IPS DF 6.9 (cell line): ENCODE measurements around the gene PUM1.

Source experiments
- DNase-seq: peaks from one replicate; pipeline ENCODE4 v3.0.0-alpha.2; 2013; ENCODE audit warnings: low read depth, low spot score
- H3K27ac ChIP-seq: one replicate; pipeline ENCODE4 v1.5.1; 2013; ENCODE audit warnings: low read length, control low read depth
- H3K27me3 ChIP-seq: 2 replicates; pipeline ENCODE4 v1.6.1; 2013; ENCODE audit warnings: mild to moderate bottlenecking, low read length; ENCODE audit not compliant: control insufficient read depth, insufficient read depth
- H3K36me3 ChIP-seq: 2 replicates; pipeline ENCODE4 v1.6.1; 2013; ENCODE audit warnings: low read length; ENCODE audit not compliant: control insufficient read depth, insufficient read depth
- H3K4me1 ChIP-seq: 2 replicates; pipeline ENCODE4 v1.6.1; 2013; ENCODE audit warnings: low read length; ENCODE audit not compliant: control insufficient read depth, insufficient read depth
- H3K4me3 ChIP-seq: 2 replicates; pipeline ENCODE4 v1.5.1; 2013; ENCODE audit warnings: mild to moderate bottlenecking, low read length
- H3K9me3 ChIP-seq: 2 replicates; pipeline ENCODE4 v1.6.1; 2013; ENCODE audit warnings: low read length, inconsistent platforms; ENCODE audit not compliant: control insufficient read depth, insufficient read depth
- WGBS: extraction: QIAGEN DNeasy Blood & Tissue Kit; methylation state at CpG from one replicate; pipeline ENCODE4 v1.1.7; 2013; ENCODE audit warnings: mixed read lengths, missing lambda C conversion rate; ENCODE audit not compliant: insufficient read length, insufficient coverage; 5-methylcytosine and 5-hydroxymethylcytosine counted together

Gene PUM1

GRCh38 chr1:30901798-30902581 is 163.5 kb downstream of the PUM1 start:
- Histone ChIP-seq H3K27me3 (no peaks in the 10 kb centered on the region), H3K36me3 (no peaks in the 10 kb centered on the region), H3K9me3 (no peaks in the 10 kb centered on the region), H3K4me3 (no peak overlapping the region), H3K27ac (no peak overlapping the region), H3K4me1 (peaks cover 6% of the 10 kb centered on the region; the same call in 1 of the 2 replicates)
- DNase-seq = no peak
- no CpG with 5 or more reads among the region's 11 CpGs for WGBS

DNA sequence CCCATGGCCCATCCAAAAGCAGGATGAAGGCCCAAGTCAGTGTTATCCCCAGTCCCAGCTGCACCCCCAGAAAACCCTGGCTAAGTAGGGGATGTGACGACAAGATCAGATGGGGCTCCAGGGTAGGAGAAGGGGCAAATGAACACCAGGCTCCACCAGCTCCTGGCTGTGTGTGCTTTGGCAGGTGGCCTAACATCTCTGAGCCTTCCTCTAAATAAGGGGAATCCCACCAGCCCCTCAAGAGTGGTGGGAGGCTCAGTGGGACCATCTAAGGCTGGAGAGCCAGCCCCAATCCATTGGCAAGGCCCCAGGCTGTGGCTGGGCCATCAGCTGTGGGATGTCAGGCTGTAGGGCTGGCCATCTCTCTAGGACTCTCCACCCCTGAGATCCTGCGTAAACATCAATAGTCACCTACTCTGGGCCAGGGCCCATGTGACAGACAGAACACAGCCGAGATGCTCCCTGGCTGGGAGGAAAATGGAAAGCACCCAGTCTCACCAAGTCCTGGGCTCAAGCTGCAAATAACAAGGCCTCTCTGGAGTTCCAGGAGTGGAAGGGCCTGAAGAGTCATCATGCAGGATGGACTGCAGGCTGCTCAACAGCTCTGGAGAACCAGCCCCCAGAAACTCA is 164.5 kb downstream of the PUM1 start:
- Histone ChIP-seq H3K4me3 (no peak overlapping the region), H3K27ac (no peak overlapping the region)
- no CpG with 5 or more reads among the region's 3 CpGs for WGBS

DNA sequence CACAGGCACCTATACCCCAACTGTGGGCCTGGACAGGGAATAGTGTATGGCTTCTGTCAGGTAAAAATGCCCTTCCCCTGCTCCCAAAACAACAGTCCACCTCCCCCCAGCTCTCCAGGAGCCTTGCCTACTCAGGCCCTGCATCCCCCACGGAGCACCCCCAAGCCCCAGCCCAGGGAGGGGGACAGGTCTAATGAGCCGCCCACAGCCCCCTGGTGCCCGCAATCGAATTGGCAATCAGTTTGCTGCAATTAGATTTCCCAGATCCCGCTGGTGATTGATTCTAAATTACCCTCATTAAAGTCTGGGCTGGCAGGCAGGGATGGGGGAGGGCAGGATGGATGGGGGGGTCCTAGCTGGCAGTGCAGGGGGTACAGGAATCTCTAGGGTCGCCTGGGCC is 165.0 kb downstream of the PUM1 start:
- H3K36me3 ChIP-seq = no peaks in the 10 kb centered on the region
- no peak for DNase-seq
- H3K4me1 ChIP-seq = peaks cover 8% of the 10 kb centered on the region; the same call in 1 of the 2 replicates
- H3K4me3 ChIP-seq = no peak overlapping the region
- no peaks in the 10 kb centered on the region for H3K9me3 ChIP-seq
- no peaks in the 10 kb centered on the region for H3K27me3 ChIP-seq
- no peak overlapping the region for H3K27ac ChIP-seq
- no CpG with 5 or more reads among the region's 6 CpGs for WGBS

More for the DNA sequence above, 164.5 kb downstream of the PUM1 start:
- no peak for DNase-seq
- Histone ChIP-seq H3K4me1 (peaks cover 6% of the 10 kb centered on the region; the same call in 1 of the 2 replicates), H3K27me3 (no peaks in the 10 kb centered on the region), H3K36me3 (no peaks in the 10 kb centered on the region), H3K9me3 (no peaks in the 10 kb centered on the region)

DNA sequence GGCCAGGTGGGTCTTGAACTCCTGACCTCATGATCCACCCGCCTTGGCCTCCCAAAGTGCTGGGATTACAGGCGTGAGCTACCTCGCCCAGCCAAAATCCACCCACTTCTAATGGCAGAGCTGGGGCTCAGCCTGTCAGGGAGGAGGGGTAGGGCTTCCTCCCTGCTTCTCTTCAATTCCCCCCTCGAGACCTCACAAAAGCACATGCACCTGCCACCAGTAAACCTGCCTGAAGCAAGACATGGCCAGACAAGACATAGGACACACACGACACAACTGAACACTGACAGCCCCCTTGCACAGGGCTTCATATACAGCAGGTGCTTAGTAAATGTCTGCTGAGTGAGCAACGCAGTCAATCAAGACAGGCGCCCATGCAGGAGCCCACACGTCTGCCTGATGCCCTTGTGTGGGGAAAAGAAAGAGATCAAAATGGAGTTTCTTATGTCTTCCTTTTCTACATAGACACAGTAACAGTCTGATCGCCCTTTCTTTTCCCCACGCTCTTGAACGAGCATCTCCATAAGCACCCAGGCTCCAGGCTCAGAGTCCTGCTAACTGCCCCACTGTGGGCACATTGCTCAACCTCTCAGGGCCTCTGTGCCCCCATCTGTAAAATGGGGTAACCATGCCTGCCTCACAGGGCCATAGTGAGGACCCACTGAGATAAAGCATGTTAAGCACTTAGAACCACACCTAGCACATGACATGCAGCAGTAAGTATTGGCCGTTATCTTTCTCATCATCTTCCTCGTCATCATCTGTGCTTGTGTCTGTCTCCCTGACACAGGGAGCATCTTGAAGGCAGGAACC is 165.7 kb downstream of the PUM1 start:
- no CpG with 5 or more reads among the region's 13 CpGs for WGBS
- H3K4me1 ChIP-seq = peaks cover 8% of the 10 kb centered on the region; the same call in 1 of the 2 replicates
- DNase-seq = no peak
- no peaks in the 10 kb centered on the region for H3K9me3 ChIP-seq
- H3K4me3 ChIP-seq = no peak overlapping the region
- no peaks in the 10 kb centered on the region for H3K27me3 ChIP-seq
- no peak overlapping the region for H3K27ac ChIP-seq
- H3K36me3 ChIP-seq = no peaks in the 10 kb centered on the region; the same call in 1 of the 2 replicates

DNA sequence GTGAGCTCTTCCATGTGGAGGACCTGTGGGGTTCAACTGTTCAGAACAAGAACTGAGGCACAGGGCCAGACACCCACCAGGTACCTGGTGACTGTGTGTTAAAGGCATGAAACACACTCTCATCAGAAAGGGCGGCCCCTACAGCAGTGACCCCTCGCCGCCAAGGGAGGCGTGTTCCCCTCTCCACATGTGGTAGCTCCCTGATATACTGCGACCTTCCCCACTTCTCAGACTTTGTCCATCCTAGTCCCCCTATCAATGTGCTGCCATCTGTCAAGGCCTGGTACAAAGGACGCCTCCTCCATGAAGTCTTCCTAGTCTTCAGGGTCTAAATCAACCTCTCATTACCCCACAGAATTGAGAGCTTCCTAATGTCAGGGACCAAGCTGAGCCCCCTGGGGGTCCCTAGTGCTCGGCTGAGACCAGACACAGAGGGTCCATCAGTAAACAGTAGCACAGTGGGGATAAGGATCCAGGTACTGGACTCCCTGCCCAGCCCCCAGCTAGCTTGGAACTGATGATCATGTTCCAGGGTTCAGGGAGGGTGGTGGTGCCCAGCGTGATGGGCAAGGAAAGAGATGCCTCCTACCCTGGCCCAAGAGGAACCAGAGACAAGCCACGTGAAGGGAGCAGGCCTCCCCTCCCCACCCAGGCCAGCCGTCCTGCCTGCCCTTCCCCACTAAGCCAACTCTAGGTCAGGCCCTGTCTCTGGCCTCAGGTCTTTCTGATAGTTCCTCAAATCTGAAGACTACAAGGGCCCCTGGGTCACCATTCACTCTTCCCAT is 167.3 kb downstream of the PUM1 start:
- H3K4me3 ChIP-seq = no peak overlapping the region
- peaks cover 8% of the 10 kb centered on the region; the same call in 1 of the 2 replicates for H3K4me1 ChIP-seq
- H3K27ac ChIP-seq = no peak overlapping the region
- no CpG with 5 or more reads among the region's 10 CpGs for WGBS
- H3K36me3 ChIP-seq = peaks cover 2% of the 10 kb centered on the region; the same call in 1 of the 2 replicates
- no peaks in the 10 kb centered on the region for H3K9me3 ChIP-seq
- no peaks in the 10 kb centered on the region for H3K27me3 ChIP-seq
- DNase-seq = no peak

DNA sequence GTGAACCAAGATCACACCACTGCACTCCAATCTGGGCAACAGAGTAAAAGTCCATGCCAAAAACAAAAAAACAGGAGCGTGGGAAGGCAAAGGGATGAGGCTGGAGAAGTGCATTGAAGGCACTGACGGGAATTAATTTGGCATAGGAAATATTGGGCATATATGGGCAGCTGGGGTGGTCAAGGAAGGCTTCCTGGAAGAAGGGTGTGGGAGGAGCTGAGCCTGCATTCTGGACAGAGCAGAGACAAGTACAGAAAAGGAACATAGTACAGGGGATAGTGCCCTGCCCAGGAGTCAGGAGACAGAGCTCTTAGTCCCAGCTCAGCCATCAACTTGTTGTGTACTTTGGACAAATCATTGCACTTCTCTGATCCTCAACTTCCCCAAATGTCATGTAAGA is 168.6 kb downstream of the PUM1 start:
- no peak for DNase-seq
- H3K9me3 ChIP-seq = no peaks in the 10 kb centered on the region
- H3K27ac ChIP-seq = no peak overlapping the region
- no CpG with 5 or more reads among the region's 2 CpGs for WGBS
- no peak overlapping the region for H3K4me3 ChIP-seq
- H3K27me3 ChIP-seq = no peaks in the 10 kb centered on the region
- H3K4me1 ChIP-seq = peaks cover 4% of the 10 kb centered on the region; the same call in 1 of the 2 replicates
- H3K36me3 ChIP-seq = peaks cover 2% of the 10 kb centered on the region; the same call in 1 of the 2 replicates

- H3K27ac ChIP-seq = no peak overlapping the region
- no peak overlapping the region for H3K4me3 ChIP-seq
- peaks cover 2% of the 10 kb centered on the region; the same call in 1 of the 2 replicates for H3K36me3 ChIP-seq
- WGBS = no CpG with 5 or more reads among the region's 6 CpGs
- H3K9me3 ChIP-seq = no peaks in the 10 kb centered on the region
- H3K27me3 ChIP-seq = no peaks in the 10 kb centered on the region
- H3K4me1 ChIP-seq = 0 out of 2 replicates have a peak, but pooled peaks cover 3% of the 10 kb centered on the region
- DNase-seq = no peak
Observed at GRCh38 chr1:30895944-30896660, 169.4 kb downstream of the PUM1 start.

- no peak overlapping the region for H3K27ac ChIP-seq
- H3K27me3 ChIP-seq = no peaks in the 10 kb centered on the region
- DNase-seq = no peak
- WGBS = no CpG with 5 or more reads among the region's 6 CpGs
- H3K36me3 ChIP-seq = peaks cover 2% of the 10 kb centered on the region; the same call in 1 of the 2 replicates
- H3K4me1 ChIP-seq = 0 out of 2 replicates have a peak, but pooled peaks cover 2% of the 10 kb centered on the region
- H3K4me3 ChIP-seq = no peak overlapping the region
- H3K9me3 ChIP-seq = no peaks in the 10 kb centered on the region
Observed at GRCh38 chr1:30895382-30895943, 170.1 kb downstream of the PUM1 start.

GRCh38 chr1:30894508-30894973 is 171.0 kb downstream of the PUM1 start:
- DNase-seq = no peak

More at GRCh38 chr1:30894508-30894973, 171.0 kb downstream of the PUM1 start:
- Histone ChIP-seq H3K36me3 (peaks cover 2% of the 10 kb centered on the region; the same call in 1 of the 2 replicates), H3K9me3 (no peaks in the 10 kb centered on the region), H3K27ac (no peak overlapping the region), H3K4me1 (0 out of 2 replicates have a peak, but pooled peaks cover 2% of the 10 kb centered on the region), H3K27me3 (no peaks in the 10 kb centered on the region), H3K4me3 (no peak overlapping the region)
- WGBS = 100% methylated on average over 2 of the region's 7 CpGs
